K562 (cell line): ENCODE results near the gene PRPF39.

Source experiments
- BHLHE40 ChIP-seq: IDR thresholded peaks from 2 replicates; pipeline ENCODE4 v1.6.1; 2011; ENCODE audit warnings: low read length, improper control_type of control experiment
- CBX1 ChIP-seq: sonication (generic); IDR thresholded peaks from 2 replicates; pipeline ENCODE4 v1.6.1; 2016; ENCODE audit warnings: antibody characterized with exemption, low read depth, mild to moderate bottlenecking
- CREB1 ChIP-seq, 2 experiments: sonication (generic) in 1 of 2; formaldehyde crosslinking in 1 of 2; IDR thresholded peaks; 2 replicates each; pipeline versions ENCODE4 v1.6.1 to v1.8.0; 2012 to 2022; ENCODE audit warnings: inconsistent platforms in 1 of 2, mild to moderate bottlenecking in 1 of 2, missing genetic modification reagents in 1 of 2, moderate library complexity in 1 of 2
- FOSL1 ChIP-seq: fragments of 200-800 bp; sonication (Bioruptor generic); conservative IDR thresholded peaks from 2 replicates; pipeline ENCODE4 v1.6.1; 2016; ENCODE audit warnings: missing genetic modification characterization, missing compliant biosample characterization
- KDM1A ChIP-seq, 2 experiments: fragments of 450-650 bp; IDR thresholded peaks; 2 replicates each; pipeline ENCODE4 v1.6.1; 2016; ENCODE audit warnings: mild to moderate bottlenecking in 2 of 2
- KLF10 ChIP-seq: fragments of 250-450 bp; sonication (Bioruptor Pico); IDR thresholded peaks from 2 replicates; pipeline ENCODE4 v1.6.1; 2021; ENCODE audit warnings: matching md5 sums
- PHTF2 ChIP-seq: fragments of 250-450 bp; sonication (Bioruptor Pico); IDR thresholded peaks from 2 replicates; pipeline ENCODE4 v1.5.0; 2021; ENCODE audit warnings: mild to moderate bottlenecking
- POLR2AphosphoS5 ChIP-seq: IDR thresholded peaks from 2 replicates; pipeline ENCODE4 v1.6.1; 2011; ENCODE audit warnings: mild to moderate bottlenecking, low read depth, low read length, moderate library complexity; ENCODE audit not compliant: control insufficient read depth, insufficient read depth
- RNF2 ChIP-seq: sonication (generic); IDR thresholded peaks from 2 replicates; pipeline ENCODE4 v1.6.1; 2016
- ZC3H11A ChIP-seq: IDR thresholded peaks from 2 replicates; pipeline ENCODE4 v1.6.1; 2012; ENCODE audit warnings: low read depth, low read length, improper control_type of control experiment
- ZNF561 ChIP-seq: fragments of 450-650 bp; formaldehyde crosslinking; conservative IDR thresholded peaks from 2 replicates; pipeline ENCODE4 v1.4.0; 2020; ENCODE audit warnings: mild to moderate bottlenecking, moderate library complexity
- TF ChIP-seq, protein P1 (sequence below), 3 experiments: IDR thresholded peaks in 2 of 3; conservative IDR thresholded peaks in 1 of 3; 2 replicates each; pipeline ENCODE4 v1.5.1; 2011 to 2012; ENCODE audit warnings: low read length in 3 of 3, mild to moderate bottlenecking in 3 of 3, control low read depth in 2 of 3, improper control_type of control experiment in 1 of 3, inconsistent platforms in 1 of 3, low read depth in 1 of 3, mixed read lengths in 1 of 3, moderate library complexity in 1 of 3; ENCODE audit not compliant: insufficient read depth in 2 of 3
- TF ChIP-seq, protein P2 (sequence below), 2 experiments: fragments of 450-650 bp; conservative IDR thresholded peaks; 2 replicates each; pipeline ENCODE4 v1.6.1; 2017; ENCODE audit warnings: mild to moderate bottlenecking in 2 of 2, moderate library complexity in 2 of 2

DNA sequence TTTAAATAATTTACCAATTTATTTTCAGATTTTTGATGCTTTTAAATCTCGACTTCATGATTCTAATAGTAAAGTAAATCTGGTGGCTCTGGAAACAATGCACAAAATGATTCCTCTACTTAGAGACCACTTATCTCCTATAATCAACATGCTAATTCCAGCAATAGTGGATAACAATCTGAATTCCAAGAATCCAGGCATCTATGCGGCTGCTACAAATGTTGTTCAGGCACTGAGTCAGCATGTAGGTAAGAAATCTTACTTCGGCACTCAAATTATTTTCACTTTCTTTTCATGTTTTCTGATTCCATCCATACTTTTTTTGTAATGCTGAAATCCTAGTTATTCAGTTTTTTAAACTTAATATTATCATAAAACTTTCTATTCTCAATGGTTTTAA, 15.5 kb upstream of the PRPF39 start:
- TF ChIP-seq, protein P1, sequence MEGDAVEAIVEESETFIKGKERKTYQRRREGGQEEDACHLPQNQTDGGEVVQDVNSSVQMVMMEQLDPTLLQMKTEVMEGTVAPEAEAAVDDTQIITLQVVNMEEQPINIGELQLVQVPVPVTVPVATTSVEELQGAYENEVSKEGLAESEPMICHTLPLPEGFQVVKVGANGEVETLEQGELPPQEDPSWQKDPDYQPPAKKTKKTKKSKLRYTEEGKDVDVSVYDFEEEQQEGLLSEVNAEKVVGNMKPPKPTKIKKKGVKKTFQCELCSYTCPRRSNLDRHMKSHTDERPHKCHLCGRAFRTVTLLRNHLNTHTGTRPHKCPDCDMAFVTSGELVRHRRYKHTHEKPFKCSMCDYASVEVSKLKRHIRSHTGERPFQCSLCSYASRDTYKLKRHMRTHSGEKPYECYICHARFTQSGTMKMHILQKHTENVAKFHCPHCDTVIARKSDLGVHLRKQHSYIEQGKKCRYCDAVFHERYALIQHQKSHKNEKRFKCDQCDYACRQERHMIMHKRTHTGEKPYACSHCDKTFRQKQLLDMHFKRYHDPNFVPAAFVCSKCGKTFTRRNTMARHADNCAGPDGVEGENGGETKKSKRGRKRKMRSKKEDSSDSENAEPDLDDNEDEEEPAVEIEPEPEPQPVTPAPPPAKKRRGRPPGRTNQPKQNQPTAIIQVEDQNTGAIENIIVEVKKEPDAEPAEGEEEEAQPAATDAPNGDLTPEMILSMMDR (IDR thresholded peaks at IDR 0.05 in 2 of 3, conservative IDR thresholded peaks at IDR 0.05 in 1 of 3; ENCODE audit: insufficient read depth in 2 of 3, low read depth in 1 of 3, low read length in 3 of 3), result no peak
- no peak for TF ChIP-seq RNF2
- TF ChIP-seq, protein P2, sequence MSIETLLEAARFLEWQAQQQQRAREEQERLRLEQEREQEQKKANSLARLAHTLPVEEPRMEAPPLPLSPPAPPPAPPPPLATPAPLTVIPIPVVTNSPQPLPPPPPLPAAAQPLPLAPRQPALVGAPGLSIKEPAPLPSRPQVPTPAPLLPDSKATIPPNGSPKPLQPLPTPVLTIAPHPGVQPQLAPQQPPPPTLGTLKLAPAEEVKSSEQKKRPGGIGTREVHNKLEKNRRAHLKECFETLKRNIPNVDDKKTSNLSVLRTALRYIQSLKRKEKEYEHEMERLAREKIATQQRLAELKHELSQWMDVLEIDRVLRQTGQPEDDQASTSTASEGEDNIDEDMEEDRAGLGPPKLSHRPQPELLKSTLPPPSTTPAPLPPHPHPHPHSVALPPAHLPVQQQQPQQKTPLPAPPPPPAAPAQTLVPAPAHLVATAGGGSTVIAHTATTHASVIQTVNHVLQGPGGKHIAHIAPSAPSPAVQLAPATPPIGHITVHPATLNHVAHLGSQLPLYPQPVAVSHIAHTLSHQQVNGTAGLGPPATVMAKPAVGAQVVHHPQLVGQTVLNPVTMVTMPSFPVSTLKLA (conservative IDR thresholded peaks at IDR 0.05), result no peak
- TF ChIP-seq BHLHE40, result no peak
- TF ChIP-seq CBX1, result no peak
- no peak for TF ChIP-seq POLR2AphosphoS5
- TF ChIP-seq ZC3H11A, result no peak
- TF ChIP-seq KDM1A (IDR thresholded peaks at IDR 0.05), result no peak
- no peak for TF ChIP-seq KLF10
- TF ChIP-seq FOSL1 (tag), result no peak
- TF ChIP-seq PHTF2, result no peak
- no peak for TF ChIP-seq CREB1 (IDR thresholded peaks at IDR 0.05)
- TF ChIP-seq CREB1 (CRISPR knock-in tag; IDR thresholded peaks at IDR 0.05), result no peak
- no peak for TF ChIP-seq ZNF561 (CRISPR knock-in tag)
